ENCODE measurements around the gene TBX10.

DNA sequence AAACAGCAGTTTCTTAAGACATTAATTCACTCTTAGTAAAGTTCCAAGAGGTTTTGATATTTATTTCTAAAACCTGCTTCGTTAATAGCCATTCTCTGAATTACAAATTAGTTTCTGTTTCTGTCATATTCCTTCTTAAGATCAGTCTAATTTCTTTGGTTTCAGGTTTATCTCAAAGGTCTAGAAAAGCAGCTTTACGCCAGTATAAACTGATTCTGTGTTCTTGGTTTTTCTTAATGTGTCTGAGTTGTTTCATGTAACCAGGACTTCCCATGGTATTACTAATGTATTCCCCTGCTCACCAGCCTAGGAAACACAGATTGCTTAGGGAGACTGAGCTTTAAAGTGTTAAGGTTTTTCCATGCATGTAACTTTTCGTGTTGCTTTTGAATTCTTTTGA, 17.7 kb upstream of the TBX10 start:
- TF ChIP-seq, protein P1, sequence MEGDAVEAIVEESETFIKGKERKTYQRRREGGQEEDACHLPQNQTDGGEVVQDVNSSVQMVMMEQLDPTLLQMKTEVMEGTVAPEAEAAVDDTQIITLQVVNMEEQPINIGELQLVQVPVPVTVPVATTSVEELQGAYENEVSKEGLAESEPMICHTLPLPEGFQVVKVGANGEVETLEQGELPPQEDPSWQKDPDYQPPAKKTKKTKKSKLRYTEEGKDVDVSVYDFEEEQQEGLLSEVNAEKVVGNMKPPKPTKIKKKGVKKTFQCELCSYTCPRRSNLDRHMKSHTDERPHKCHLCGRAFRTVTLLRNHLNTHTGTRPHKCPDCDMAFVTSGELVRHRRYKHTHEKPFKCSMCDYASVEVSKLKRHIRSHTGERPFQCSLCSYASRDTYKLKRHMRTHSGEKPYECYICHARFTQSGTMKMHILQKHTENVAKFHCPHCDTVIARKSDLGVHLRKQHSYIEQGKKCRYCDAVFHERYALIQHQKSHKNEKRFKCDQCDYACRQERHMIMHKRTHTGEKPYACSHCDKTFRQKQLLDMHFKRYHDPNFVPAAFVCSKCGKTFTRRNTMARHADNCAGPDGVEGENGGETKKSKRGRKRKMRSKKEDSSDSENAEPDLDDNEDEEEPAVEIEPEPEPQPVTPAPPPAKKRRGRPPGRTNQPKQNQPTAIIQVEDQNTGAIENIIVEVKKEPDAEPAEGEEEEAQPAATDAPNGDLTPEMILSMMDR (IDR thresholded peaks at IDR 0.05) = no peak
- no peak for TF ChIP-seq POLR2A (IDR thresholded peaks at IDR 0.05)

All from upper lobe of left lung (tissue), 4 donors.